GM19238 (cell line): ENCODE data around the gene PAIP2B.
"Not testable (repeated sequence)": the region's sequence is repeated elsewhere in the genome, so short reads cannot be mapped to it uniquely, and the experiment has no call there.

ENCODE experiments used
- DNase-seq: peaks from one replicate; pipeline ENCODE4 v3.0.0; 2011; ENCODE audit warnings: low spot score; ENCODE audit not compliant: insufficient read length

The PAIP2B gene, protein sequence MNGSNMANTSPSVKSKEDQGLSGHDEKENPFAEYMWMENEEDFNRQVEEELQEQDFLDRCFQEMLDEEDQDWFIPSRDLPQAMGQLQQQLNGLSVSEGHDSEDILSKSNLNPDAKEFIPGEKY

DNA sequence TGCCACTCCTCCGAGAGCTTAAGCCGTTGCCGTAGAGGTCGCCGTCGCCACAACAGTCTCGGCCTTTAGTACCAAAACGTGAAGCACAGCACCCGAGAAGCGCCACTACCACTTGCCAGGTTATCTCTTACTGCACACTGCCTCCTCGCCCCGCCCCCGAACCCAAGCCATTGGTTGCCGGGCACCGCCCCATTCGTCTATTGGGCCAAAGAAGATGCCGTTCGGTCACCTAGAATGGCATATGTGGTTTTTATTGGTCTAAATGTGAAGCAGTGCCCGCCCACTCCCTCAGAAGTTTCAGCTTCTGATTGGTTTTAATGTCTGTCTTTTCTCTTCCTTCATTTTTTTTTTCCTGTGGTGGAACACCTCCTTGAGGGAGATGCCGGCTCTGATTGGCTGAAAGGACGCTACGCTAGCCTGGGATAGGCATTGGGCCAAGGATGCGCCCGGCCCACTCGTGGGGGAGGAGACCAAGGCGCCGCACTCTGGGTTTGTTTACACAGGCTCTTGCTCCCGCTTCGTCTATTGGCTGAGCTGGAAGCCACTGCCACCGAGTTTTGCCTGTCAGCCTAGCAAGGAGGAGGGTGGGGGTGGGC lies at the start of gene PAIP2B:
Gene PAIP2B, minus strand, starts transcription at position 139 of the 596 bp plus-strand sequence. CDS start 24,514 bp downstream, outside the sequence.
- peak; percentile 66 for DNase-seq

DNA sequence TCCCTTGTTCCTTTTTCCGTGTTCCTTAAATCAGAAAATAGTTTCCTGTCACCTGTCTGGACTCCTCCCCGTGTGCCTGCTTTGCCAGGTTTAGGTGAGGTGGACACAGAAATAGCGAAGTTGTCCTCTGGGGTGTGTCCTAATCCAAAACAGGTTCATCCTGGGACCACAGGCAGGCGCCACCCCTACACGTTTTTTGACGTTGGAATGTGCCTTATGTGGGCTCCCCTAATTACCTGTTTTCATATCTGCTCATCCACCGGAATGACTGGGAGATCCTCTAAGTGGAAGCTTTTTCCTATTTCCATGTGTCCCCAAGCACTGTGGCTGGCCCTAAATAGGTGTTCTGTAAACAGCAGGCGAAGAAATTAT lies 49.0 kb upstream of the PAIP2B start:
- DNase-seq = no peak

DNA sequence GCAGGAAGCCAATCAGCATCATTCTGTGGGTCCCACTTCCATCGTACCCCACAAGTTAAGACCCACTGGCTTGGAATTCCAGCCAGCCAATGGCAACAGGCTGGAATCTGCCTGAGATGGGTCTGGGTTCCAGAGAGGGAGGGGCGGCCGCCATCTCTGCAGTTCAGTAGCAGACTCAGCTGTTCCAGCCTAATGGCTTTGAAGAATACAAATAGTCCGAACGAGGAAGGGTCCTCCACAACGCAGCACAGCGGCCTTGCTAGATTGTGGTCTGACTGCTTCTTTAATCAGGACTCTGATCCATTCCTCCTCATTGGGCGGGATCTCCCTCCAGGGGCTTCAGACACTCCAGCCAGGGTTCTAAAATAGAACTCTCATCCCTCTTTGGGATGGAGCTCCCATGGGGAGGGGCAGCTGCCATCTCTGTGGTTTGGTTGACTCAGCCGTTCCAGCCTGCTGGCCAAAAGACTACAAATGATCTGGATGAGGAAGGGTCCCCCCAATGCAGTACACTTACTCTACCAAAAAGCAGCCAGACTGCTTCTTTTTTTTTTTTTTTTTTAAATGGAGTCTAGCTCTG lies 42.7 kb upstream of the PAIP2B start:
- DNase-seq = no peak

DNA sequence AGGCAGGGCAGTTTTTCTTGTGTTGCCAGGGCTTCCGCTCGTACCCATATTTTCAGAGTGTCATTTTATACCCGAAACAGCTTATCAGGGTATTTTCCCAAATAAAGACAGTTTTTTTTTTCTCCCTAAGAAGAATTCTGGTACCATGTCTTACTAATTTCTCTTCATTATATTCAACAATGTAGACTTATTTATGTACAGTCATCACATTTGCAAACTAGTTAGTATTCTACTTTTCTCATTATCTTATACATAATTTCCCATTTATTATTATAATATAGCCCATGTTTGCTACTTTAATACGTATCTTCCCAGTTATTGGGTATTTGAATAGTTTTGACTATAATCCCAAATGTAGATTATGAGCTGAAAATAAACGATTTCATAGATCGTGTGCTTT lies 36.5 kb upstream of the PAIP2B start:
- DNase-seq = no peak

DNA sequence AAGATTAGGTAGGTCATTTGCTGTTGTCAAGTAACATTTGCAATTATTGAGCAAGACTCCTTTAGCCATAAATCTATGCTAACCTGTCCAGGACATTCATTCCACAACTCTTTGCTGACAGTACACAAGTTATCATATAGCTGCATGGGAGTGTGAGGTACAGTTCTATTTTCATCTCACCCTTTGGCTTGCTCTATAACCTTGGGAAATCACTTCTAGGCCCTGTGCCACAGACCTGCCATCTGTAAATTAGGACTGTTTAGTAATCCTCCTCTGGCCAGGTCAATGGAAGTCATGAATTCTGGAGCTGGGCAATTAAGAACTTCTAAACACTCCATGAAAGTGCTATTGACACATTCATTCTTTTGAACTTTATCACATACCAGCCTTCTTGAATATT lies 34.6 kb upstream of the PAIP2B start:
- no peak for DNase-seq

DNA sequence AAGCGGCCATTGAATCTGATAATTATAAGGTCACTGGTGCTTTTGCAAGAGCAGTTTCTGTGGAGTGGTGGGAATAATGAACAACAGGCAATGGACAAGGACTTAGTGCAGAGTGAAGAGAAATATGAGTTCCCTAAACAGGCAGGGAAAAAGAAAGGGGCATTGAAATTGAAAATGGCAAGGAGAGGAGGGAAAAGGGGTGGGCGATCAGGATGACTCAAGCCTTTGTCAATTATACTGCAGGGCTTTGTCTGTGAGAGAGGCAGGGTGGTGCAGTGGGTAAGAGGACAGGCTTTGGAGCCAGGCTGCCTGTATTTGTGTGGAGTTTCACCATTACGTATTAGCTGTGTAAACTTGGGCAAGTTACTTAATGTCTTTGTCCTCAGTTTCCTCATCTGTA lies 29.5 kb upstream of the PAIP2B start:
- DNase-seq = no peak

DNA sequence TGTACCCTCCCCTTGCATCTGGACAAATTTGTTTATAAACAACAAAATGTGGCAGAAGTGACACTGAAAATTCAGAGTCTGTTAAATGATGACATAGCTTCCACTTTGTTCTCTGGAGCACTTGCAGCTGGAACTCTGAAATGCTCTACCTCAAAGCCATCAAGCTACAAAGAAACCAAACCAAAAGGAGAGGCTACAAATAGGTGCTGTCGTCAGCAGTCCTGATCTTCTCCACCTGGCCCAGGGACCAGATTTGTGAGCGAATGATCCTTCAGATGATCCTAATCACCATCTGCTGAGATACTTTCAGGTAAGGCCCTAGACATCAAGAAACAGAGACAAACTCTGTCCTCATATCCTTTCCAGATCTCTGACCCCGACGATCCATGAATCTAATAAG lies 27.9 kb upstream of the PAIP2B start:
- no peak for DNase-seq

DNA sequence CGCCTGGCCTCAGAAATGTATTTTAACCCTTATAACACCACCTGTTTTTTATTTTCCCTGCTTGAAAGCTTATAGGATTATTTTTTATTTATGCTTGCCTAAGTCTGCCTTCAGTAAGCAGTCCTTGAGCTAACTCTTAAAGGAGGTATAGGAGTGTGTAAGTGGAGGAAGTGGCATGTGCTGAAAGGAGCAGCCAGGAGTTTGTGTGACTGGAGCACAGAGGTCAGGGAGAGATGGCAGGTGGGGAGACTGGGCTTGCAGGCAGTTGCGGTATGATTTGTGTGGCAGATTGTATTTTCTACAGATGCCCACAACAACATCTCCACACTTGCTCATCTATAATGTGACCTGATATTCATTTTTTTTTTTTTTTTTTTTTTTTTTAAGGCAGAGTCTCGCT lies 27.2 kb upstream of the PAIP2B start:
- DNase-seq = no peak

DNA sequence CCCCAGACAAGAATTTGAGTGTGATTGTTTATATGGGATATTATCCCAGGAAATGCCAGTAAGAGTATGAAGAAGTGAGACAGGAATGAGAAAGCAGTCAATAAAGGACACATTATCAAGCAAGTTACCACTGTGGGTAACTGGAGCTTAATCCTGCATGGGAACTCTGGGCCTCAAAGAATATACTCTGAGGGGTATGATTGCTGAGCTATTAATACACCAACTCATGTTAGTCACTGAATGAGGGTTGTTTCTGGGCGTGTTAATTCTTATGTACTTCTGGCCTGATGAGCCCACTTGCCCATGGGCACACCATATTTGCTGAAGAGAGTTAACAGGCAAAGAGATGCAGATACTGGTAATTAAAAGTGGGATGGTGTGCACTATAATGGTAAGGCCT lies 26.6 kb upstream of the PAIP2B start:
- DNase-seq = no peak

DNA sequence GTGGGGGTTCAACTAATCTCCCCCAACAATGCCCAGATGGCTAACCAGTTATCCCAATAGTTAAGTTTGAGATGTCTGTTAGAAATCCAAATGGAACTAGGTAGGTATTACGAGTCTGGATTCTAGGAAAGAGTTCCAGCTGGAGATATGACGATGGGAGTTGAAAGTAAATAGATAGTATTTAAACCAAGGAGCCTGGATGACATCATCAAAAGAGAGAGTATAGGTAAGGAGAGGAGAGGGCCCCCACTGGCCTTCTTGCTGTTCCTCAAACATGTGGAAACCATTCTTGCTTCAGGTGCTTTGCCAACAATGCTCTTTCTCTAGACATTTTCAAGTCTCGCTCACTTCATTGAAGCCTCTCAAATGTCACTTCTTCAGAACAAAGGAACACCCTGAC lies 26.0 kb upstream of the PAIP2B start:
- no peak for DNase-seq

DNA sequence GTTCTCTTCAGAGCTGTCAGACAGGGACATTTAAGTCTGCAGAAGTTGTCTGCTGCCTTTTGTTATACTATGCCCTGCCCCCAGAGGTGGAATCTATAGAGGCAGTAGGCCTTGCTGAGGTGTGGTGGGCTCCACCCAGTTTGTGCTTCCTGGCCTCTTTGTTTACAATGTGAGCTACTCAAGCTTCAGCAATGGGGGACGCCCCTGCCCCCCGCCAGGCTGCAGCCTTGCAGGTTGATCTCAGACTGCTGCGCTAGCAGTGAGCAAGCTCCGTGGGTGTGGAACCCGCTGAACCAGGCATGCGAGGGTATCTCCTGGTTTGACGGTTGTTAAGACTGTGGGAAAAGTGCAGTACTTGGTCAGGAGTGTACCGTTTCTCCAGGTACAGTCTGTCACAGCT lies 24.0 kb upstream of the PAIP2B start:
- no peak for DNase-seq

DNA sequence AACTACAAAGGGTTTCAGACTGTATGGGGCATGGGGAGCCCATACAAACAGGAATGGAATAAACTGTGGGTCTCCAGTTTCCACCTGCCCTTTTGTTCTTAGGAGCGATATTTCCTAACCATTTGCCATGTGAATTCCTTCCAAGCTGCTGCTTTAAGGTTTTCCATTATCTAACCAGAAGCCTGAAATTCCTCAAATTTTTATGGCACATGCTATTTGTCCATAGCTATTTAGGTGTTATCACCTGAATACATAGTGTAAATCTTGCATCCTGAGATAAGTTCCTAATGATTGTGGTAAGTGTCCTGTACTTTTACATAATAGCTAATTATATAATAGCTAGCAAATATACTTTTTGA lies 17.4 kb upstream of the PAIP2B start:
- DNase-seq = no peak

DNA sequence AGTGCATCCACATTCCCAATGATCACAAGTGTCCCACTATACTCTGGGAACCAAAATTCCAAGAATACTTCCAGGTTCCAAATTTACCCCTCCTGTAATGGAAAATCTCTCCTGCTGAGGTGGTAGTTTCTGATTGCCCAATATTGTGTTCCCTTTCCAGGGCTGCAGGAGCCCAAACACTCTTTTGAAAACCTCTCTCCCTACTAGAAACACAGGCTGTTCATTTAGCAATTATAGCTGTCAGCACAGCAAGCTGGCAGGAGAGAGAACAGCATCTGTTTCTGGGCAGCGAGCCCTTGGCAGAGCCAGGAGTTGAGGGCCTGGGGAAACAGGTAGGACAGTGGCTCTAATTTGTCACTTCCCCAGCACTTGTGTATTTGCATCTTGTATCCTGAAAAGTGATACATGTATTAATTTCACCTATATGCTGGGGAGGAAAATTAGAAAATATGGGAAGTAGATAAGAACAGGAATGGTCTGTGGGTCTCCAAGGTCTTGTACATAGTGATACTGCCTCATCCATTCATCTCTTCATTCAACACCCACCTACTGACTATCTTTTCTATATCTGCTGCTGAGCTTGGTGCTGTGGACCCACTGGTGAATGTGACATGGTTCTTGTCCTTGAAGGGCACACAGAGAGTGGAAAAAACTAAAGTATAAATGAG lies 16.9 kb upstream of the PAIP2B start:
- DNase-seq = no peak

DNA sequence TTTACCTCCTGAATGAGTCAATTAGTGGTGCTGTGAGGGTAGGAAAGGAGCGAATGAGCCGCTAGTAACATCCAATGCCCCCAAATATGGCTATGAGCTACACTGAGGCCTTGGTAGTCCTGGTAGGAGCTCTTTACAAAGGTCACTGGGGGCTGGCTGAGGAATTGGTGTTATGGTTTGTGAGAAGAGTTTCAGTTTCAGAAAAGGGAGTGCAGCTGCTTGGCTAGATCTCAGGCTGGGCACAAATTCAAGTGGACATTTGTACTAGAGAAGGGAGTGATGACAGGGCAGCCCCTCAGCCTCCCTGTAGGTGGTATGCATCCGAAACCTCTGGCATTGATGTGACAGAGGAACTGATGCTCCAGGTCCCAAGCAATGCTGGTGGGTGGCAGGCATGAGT lies 13.9 kb upstream of the PAIP2B start:
- no peak for DNase-seq

DNA sequence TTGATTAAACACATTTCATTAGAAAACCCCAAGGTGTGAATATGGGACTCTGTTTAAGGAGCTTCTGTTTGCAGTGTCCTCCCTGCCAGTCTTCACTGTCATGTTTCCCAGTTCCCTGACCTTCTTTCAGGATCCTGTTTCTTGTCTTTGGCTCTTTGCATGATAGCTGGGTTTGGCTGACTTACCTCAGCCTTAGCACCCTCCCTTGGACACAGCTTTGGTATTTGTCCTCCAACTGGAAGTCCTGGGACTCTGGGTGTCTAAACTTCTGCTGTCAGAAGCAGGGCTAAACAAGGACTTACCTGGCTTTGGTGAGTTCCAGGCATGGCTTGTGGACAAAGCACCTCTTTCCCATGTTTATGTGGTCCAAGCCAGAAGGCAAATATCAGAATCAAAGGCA lies 11.2 kb upstream of the PAIP2B start:
- DNase-seq = no peak

DNA sequence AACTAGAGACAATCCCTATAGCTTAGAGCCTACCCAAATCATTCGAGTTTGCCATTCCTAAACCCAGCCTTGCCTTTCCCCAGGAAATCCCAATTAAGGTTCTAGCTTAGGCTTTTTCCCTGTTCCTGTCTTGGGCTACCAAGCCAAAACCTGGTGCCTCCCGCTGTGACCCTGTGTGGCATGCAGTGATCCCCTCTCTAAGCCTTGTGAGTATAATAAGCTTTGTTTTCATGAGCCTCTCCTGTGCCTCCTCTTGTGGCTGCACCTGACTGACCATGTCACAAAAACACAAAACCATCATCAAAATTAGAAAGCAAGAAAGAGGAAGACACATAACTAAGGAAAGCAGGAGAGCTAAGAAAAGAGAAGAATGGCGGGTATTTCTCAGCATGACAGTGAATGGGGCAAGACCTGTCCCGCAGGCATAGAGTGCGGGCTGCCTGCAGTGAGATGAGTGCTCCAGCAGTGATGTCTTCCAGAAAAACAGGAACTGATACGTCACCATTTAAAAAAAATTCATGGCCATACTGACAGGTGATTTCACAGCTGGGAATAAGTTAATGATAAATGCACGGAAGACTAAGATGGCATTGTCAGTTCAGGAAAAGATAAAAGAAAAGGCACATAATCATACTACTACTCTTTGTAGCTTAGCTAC lies 9.2 kb upstream of the PAIP2B start:
- DNase-seq = no peak

DNA sequence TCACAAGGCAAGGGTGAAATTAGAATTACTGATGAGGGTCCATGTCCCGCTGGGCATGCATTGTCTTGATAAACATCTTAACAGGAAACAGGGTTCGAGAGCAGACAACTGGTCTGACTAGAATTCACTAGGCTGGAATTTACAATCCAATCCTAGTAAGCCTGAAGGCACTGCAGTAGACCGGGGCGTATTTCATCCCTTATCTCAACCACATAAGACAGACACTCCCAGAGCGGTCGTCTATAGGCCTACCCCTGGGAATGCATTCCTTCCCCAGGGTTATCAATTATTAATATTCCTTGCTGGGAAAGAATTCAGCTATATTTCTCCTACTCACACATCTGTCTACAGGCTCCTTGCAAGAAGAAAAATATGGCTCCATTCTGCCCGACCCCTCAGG lies 6.2 kb upstream of the PAIP2B start:
- DNase-seq = not testable (repeated sequence)

DNA sequence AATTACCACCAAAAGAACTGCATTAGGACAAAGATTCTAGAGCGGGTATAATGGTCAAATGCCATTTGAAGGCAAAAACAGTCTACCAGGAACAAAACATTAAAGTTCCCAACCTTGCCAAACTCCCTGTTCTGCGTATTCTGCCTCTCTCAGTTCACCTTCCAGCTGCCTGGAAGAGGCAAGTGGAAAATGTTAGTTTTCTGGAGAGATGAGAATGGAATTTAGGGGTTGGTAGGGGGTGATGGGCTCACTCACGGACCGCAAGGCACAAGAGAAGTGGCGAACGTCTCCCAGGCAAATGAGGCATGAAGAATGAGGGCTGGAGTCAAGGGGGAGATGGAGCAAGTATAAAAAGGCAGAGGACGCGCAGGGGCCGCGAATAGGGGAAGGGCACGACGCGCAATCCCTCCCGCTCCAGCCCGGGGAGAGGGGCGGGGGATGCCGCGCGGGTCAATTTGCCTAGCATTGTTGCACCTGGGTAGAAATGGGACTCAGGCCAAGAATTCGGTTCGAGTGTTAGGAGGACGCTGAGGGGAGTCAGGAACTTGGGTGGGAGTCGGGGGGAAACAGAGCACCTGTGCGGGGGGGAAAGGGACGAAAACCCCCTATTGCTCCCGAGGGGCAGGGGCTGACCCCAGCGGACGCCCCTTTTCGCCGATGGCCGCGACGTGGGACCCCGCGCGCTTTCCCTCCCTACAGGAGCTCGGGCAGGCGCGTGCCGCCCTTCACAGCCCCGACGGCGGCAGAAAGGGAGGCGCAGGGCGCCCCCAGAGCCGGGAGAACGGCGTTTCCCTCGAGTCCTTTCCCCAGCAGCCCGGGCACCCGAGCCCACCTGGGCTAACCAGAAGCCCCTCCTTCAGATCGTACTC lies 573 bp downstream of the PAIP2B start:
- no peak for DNase-seq

DNA sequence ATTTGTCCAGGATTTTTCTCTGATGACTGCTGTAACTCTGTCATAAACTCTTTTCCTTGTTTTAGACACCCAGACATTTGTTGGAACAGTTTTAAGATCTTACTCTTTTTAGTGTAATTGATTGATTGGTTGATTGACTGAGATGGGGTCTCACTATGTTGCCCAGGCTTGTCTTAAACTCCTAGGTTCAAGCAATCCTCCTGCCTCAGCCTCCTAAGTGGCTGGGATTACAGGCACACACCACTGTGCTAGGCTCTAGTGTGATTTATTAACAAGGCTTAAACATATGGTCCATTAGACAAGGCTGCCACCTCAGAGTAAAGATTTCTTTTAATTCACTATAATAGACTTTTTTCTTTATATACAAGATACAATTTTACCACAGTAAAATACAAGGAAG lies 2.0 kb downstream of the PAIP2B start:
- no peak for DNase-seq

DNA sequence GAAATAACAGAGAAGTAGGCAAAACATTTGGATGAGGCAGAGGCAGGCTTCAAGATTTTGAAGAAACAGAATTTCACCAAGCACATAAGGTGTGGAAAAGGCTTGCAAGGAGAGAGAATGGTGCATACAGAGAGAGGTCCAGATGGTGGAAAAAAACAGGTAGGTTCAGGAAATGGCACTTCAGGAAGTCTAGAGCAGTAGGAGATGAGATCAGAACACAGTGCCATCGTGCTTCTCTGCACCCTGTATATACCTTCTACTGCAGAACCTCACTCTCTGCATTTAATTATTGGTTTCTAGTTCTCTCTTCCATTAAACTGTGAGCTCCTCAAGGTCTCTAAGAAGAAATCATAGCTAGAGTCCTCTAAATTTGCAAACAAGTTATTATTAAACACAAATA lies 2.4 kb downstream of the PAIP2B start:
- DNase-seq = no peak

DNA sequence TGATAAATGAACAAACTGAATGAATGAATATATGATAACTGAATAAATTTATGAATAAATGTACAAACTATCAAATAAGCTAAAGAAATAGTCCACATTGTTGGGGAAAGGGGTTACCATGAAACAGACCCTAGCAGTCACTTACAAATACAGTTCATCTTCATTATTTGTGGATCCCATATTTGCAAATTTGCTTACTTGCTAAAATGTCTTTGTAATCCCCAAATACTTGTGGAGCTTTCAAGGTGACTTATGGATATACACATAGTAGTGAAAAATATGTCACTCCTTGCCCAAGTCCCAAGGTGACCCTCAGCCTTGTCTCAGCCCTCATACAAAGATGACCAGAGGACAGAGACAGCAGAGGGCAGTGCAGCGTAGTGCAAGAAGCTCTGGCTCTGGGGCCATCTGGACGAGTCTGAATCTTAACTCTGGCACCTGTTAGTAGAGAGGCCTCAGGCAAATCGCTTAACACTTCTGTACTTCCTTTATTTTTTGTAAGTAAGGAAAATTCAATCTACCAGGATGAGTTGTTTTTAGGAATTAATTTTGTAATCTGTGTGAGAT lies 3.1 kb downstream of the PAIP2B start:
- DNase-seq = no peak
